ENCODE results near the gene YARS1. TPM values are rescaled to one million over a fixed set of nuclear protein-coding genes. Genes with fewer than 3 reads are reported as not detected.

The YARS1 gene
- total RNA-seq, 1 experiment from 2014 or later, result 244 TPM

GRCh38 chr1:32725615-32725982 is 91.6 kb downstream of the YARS1 start:
- ATAC-seq (no peak; the same call in 1 of the 2 replicates), DNase-seq (ENCODE audit: low read depth, low spot score) (no peak)
- TSS peak; percentile 64 for BruUV-seq (replicated peaks)
- peaks cover 26 to 48% of the 10 kb centered on the region in 2 experiments for H3K4me1 ChIP-seq (ENCODE audit: control insufficient read depth in 1 of 2, insufficient read depth in 2 of 2, low read length in 2 of 2)
- no peaks in the 10 kb centered on the region for H4K20me1 ChIP-seq (ENCODE audit: insufficient read depth)
- intact Hi-C loops (cut with micrococcal nuclease), result no loop called here
- ChIA-PET RAD21 (ENCODE audit: low non-redundant PET in 1 of 2, low total read pairs in 2 of 2, uncharacterized antibody in 2 of 2, unreplicated experiment in 2 of 2) (no interaction called here), POLR2A (interaction anchor here (1.3 to 1.6 kb wide), 3 partner anchors 9 to 33 kb away, joined by 4 to 11 read pairs (median 4); no protein-coding TSS in a partner anchor), CTCF (interaction anchor here (1.3 to 2.9 kb wide), 2 partner anchors 13 to 205 kb away, joined by 4 to 10 read pairs; no protein-coding TSS in a partner anchor)
- H3K9me2 ChIP-seq (ENCODE audit: insufficient read depth), result no peaks in the 10 kb centered on the region
- H3K9ac ChIP-seq (ENCODE audit: low read length), result peak overlapping the region; percentile 57
- no peak for TF ChIP-seq YY1 (IDR thresholded peaks at IDR 0.05; ENCODE audit: extremely low read depth, insufficient replicate concordance, low read depth, low read length)
- no peak for TF ChIP-seq CBX3 (IDR thresholded peaks at IDR 0.05; ENCODE audit: low read depth)
- TF ChIP-seq, protein P1, sequence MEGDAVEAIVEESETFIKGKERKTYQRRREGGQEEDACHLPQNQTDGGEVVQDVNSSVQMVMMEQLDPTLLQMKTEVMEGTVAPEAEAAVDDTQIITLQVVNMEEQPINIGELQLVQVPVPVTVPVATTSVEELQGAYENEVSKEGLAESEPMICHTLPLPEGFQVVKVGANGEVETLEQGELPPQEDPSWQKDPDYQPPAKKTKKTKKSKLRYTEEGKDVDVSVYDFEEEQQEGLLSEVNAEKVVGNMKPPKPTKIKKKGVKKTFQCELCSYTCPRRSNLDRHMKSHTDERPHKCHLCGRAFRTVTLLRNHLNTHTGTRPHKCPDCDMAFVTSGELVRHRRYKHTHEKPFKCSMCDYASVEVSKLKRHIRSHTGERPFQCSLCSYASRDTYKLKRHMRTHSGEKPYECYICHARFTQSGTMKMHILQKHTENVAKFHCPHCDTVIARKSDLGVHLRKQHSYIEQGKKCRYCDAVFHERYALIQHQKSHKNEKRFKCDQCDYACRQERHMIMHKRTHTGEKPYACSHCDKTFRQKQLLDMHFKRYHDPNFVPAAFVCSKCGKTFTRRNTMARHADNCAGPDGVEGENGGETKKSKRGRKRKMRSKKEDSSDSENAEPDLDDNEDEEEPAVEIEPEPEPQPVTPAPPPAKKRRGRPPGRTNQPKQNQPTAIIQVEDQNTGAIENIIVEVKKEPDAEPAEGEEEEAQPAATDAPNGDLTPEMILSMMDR (IDR thresholded peaks at IDR 0.05 in 2 of 3, conservative IDR thresholded peaks at IDR 0.05 in 1 of 3; ENCODE audit: borderline replicate concordance in 1 of 3, insufficient read depth in 1 of 3, low read depth in 2 of 3, low read length in 2 of 3), result no peak
- no peak for TF ChIP-seq EGR1 (IDR thresholded peaks at IDR 0.05; ENCODE audit: low read depth)
- no peak for TF ChIP-seq POLR2A (IDR thresholded peaks at IDR 0.05; ENCODE audit: borderline replicate concordance, extremely low read depth, insufficient read depth, insufficient read length)
- TF ChIP-seq ZFX (IDR thresholded peaks at IDR 0.05), result no peak
- no peak for TF ChIP-seq SRF (IDR thresholded peaks at IDR 0.05; ENCODE audit: low read depth)
- H3K4me2 ChIP-seq (ENCODE audit: low read length), result peak overlapping the region; percentile 84
- peak overlapping the region; percentile 54 for H3K27ac ChIP-seq (ENCODE audit: low read depth, low read length)
- peak overlapping the region in 1 of 2 experiments; percentile 54; a peak in 2 of 4 replicates for H3K4me3 ChIP-seq (replicated peaks in 1 of 2; ENCODE audit: low read depth in 1 of 2, low read length in 2 of 2)
- no peaks in the 10 kb centered on the region for H3K36me3 ChIP-seq (ENCODE audit: control insufficient read depth in 1 of 2, insufficient read depth in 2 of 2, low read length in 2 of 2)
- H2AFZ ChIP-seq (ENCODE audit: low read depth, low read length, poor library complexity, severe bottlenecking), result no peak overlapping the region
- no peaks in the 10 kb centered on the region for H3K79me2 ChIP-seq (ENCODE audit: insufficient read depth, low read length)
- H3K9me3 ChIP-seq (ENCODE audit: control insufficient read depth in 1 of 2, insufficient read depth in 1 of 2, low read depth in 1 of 2, low read length in 2 of 2), result no peaks in the 10 kb centered on the region
- no peaks in the 10 kb centered on the region for H3K27me3 ChIP-seq (ENCODE audit: insufficient read depth, low read length)

Other genes with a start within 250 kb of the YARS1 start
- gene ZBTB8OS, start 166.8 kb downstream of the YARS1 start, total RNA-seq (2021; ENCODE audit: unreplicated experiment), result 49.2 TPM
- 279 TPM for gene RBBP4, start 166.2 kb downstream of the YARS1 start, total RNA-seq (2021; ENCODE audit: unreplicated experiment)
- gene SYNC, start 114.6 kb downstream of the YARS1 start, total RNA-seq (2021; ENCODE audit: unreplicated experiment), result 1.3 TPM
- 38.2 TPM for gene S100PBP, start 295 bp upstream of the YARS1 start, total RNA-seq (2021; ENCODE audit: unreplicated experiment)
- not detected for gene FNDC5, start 53.6 kb upstream of the YARS1 start, total RNA-seq (2021; ENCODE audit: unreplicated experiment)
- 0.15 TPM for gene HPCA, start 69.1 kb upstream of the YARS1 start, total RNA-seq (2021; ENCODE audit: unreplicated experiment)
- gene TMEM54, start 84.0 kb upstream of the YARS1 start, total RNA-seq (2021; ENCODE audit: unreplicated experiment), result 121 TPM
- gene RNF19B, start 147.5 kb upstream of the YARS1 start, total RNA-seq (2021; ENCODE audit: unreplicated experiment), result 22.5 TPM
- gene AK2, start 219.5 kb upstream of the YARS1 start, total RNA-seq (2021; ENCODE audit: unreplicated experiment), result 233 TPM